Nephron progenitor cell (in vitro differentiated cells): ENCODE measurements around the gene SATB2.

Source experiments
- DNase-seq: peaks from one replicate; pipeline ENCODE4 v3.0.0; 2021
- H3K27ac Mint-ChIP-seq: 2 replicates; pipeline ENCODE4 v1.8.0; 2021; ENCODE audit warnings: mild to moderate bottlenecking, moderate library complexity, mixed read lengths
- H3K27me3 Mint-ChIP-seq: 2 replicates; pipeline ENCODE4 v1.8.0; 2021; ENCODE audit warnings: mild to moderate bottlenecking, low read depth, mixed read lengths; ENCODE audit not compliant: poor library complexity
- H3K36me3 Mint-ChIP-seq: 2 replicates; pipeline ENCODE4 v1.8.0; 2021; ENCODE audit warnings: low read depth, mixed read lengths
- H3K4me1 Mint-ChIP-seq: 2 replicates; pipeline ENCODE4 v1.8.0; 2021; ENCODE audit warnings: mixed read lengths
- H3K4me3 Mint-ChIP-seq: 2 replicates; pipeline ENCODE4 v1.8.0; 2021; ENCODE audit warnings: mild to moderate bottlenecking, moderate library complexity, mixed read lengths
- H3K9me3 Mint-ChIP-seq: 2 replicates; pipeline ENCODE4 v1.8.0; 2021; ENCODE audit warnings: mild to moderate bottlenecking, moderate library complexity, mixed read lengths
- TF ChIP-seq, protein P1 (sequence below): fragments of 200-600 bp; sonication (generic); IDR thresholded peaks from 2 replicates; pipeline ENCODE4 v1.5.0; 2021; ENCODE audit warnings: antibody characterized with exemption

SATB2 gene

DNA sequence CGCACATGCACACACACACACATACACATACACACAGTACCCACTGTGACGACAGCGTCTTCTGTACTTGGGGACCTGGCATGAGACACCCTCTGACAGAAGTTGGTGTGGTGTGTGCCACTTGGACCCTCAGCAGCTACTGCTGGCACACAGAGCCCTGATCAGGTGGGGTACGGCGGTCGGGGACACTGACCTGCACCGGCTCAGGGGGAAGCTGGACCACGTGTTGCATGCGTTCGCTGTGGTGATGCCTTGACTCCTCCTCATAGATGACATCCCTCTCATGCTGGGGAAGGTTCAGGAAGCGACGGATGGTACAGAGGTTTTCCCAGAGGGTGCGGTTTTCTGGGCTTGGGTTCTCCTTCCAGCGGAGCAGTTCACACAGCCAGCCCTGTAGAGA lies 149.2 kb downstream of the SATB2 start:
- TF ChIP-seq, protein P1, sequence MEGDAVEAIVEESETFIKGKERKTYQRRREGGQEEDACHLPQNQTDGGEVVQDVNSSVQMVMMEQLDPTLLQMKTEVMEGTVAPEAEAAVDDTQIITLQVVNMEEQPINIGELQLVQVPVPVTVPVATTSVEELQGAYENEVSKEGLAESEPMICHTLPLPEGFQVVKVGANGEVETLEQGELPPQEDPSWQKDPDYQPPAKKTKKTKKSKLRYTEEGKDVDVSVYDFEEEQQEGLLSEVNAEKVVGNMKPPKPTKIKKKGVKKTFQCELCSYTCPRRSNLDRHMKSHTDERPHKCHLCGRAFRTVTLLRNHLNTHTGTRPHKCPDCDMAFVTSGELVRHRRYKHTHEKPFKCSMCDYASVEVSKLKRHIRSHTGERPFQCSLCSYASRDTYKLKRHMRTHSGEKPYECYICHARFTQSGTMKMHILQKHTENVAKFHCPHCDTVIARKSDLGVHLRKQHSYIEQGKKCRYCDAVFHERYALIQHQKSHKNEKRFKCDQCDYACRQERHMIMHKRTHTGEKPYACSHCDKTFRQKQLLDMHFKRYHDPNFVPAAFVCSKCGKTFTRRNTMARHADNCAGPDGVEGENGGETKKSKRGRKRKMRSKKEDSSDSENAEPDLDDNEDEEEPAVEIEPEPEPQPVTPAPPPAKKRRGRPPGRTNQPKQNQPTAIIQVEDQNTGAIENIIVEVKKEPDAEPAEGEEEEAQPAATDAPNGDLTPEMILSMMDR: no peak
- H3K36me3 Mint-ChIP-seq: peaks cover 44% of the 10 kb centered on the region
- H3K4me1 Mint-ChIP-seq: peaks cover 24% of the 10 kb centered on the region
- no peaks in the 10 kb centered on the region for H3K27me3 Mint-ChIP-seq
- H3K4me3 Mint-ChIP-seq: no peak overlapping the region
- no peak overlapping the region for H3K27ac Mint-ChIP-seq
- H3K9me3 Mint-ChIP-seq: no peaks in the 10 kb centered on the region
- DNase-seq: no peak

DNA sequence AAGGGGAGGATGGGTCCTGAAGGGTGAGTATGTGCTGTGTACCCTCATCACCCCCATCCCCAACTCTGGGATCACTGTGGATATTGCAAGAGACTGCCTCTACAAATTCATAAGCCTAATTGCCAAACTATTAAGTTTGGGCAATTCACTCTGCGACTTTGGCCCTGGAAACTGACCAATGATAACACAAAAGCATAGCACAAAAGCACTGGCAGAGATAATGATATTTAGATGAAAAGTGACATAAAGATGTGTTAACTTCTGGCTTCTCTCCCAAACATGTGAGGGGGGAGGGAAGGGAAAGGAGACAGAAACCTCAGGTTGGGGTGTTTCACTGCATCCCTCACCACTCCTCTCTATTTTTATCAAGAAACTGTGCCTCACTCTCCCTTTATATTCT lies 150.3 kb downstream of the SATB2 start:
- H3K9me3 Mint-ChIP-seq: no peaks in the 10 kb centered on the region
- H3K4me1 Mint-ChIP-seq: peaks cover 27% of the 10 kb centered on the region
- TF ChIP-seq, protein P1: no peak
- no peak overlapping the region for H3K27ac Mint-ChIP-seq
- no peak for DNase-seq
- no peak overlapping the region for H3K4me3 Mint-ChIP-seq
- H3K27me3 Mint-ChIP-seq: no peaks in the 10 kb centered on the region
- H3K36me3 Mint-ChIP-seq: peaks cover 41% of the 10 kb centered on the region

DNA sequence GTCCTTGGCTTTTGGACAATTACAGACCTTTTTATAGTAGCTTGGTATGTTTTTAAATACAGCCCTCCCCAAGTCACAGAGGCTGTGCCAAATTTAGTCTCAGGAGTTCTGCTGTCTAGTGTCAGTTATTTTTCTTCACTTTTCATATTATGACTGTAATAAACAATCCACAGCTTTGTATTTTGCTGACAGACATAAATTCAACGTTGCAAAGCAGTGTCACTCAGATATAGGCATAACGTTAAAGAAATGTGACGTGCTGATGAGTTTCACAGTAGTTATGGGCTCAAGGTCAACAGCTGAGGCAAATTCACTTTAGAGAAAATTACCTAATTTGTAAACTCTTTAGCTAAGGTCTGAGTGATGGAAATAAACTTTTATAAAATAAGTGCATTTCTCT lies 151.6 kb downstream of the SATB2 start:
- Mint-ChIP-seq H3K4me3 (no peak overlapping the region), H3K36me3 (peaks cover 39% of the 10 kb centered on the region), H3K27me3 (no peaks in the 10 kb centered on the region), H3K4me1 (peaks cover 20% of the 10 kb centered on the region), H3K9me3 (no peaks in the 10 kb centered on the region), H3K27ac (no peak overlapping the region)
- no peak for DNase-seq
- TF ChIP-seq, protein P1: no peak

DNA sequence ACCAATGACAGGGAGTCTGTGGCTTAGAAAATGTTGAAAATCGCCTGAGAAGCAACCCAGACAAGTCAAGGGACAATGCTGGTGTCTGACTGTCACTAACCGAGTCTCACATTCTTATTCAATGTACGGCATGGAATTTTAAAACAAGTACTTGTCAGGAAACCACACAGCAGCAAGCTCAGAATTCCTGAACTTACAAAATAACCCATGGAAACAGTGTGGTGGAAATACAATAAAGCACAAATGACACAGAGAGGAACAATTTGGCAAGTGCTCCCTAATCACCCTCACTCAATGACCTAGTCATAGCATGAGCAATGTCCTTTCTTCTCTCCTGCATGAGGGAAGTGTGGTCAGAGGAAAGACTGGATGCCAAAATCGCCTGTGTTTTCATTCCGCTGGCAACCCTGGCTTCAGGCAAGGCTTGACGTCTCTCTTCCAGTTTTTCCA lies 154.0 kb downstream of the SATB2 start:
- Mint-ChIP-seq H3K4me3 (no peak overlapping the region), H3K27me3 (no peaks in the 10 kb centered on the region), H3K4me1 (peaks cover 3% of the 10 kb centered on the region), H3K36me3 (peaks cover 39% of the 10 kb centered on the region), H3K27ac (peak overlapping the region; percentile 59), H3K9me3 (no peaks in the 10 kb centered on the region)
- no peak for DNase-seq
- TF ChIP-seq, protein P1: no peak

DNA sequence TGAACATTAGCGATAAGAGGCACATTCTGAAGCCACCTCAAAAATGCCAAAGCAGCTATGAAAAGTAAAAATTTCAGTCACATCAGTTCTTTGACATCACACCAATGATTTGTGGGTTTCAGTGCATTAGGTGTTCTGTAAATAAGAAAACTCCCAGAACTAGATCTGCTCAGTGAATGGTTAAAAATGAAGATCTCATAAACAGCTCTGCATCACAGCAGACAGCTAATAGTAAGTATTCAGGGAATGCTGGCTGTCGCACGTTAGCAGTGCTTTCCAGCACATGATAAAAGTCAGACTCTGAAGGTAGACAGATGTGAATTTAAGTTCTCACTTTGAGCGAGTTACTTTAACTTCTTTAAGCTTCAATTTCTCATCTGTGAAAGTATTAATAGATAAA lies 154.9 kb downstream of the SATB2 start:
- peaks cover 39% of the 10 kb centered on the region for H3K36me3 Mint-ChIP-seq
- no peak overlapping the region for H3K27ac Mint-ChIP-seq
- H3K4me3 Mint-ChIP-seq: no peak overlapping the region
- TF ChIP-seq, protein P1: no peak
- DNase-seq: no peak
- no peaks in the 10 kb centered on the region for H3K9me3 Mint-ChIP-seq
- no peaks in the 10 kb centered on the region for H3K27me3 Mint-ChIP-seq
- H3K4me1 Mint-ChIP-seq: peaks cover 3% of the 10 kb centered on the region

DNA sequence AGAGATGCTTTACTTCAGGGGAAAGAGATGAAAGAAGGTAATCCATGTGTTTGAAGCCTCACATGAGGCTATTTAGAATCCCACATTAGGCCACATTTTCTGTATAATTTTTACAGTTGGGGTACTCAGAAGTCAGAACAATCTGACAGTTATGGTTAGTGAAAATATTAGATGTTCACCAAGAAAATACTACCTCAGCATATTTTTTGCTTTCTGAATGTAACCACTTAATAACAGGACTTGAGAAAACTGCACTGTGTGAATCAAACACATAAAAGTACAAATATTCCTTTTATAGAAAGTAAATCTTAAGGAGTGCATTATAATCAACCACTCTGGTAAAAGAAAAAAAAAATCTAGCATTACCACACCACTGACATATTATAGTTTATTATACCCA lies 169.3 kb downstream of the SATB2 start:
- Mint-ChIP-seq H3K9me3 (peaks cover 20% of the 10 kb centered on the region), H3K4me3 (no peak overlapping the region)
- TF ChIP-seq, protein P1: no peak

More for the DNA sequence above, 169.3 kb downstream of the SATB2 start:
- Mint-ChIP-seq H3K27ac (no peak overlapping the region), H3K4me1 (no peaks in the 10 kb centered on the region), H3K36me3 (peaks cover 52% of the 10 kb centered on the region), H3K27me3 (no peaks in the 10 kb centered on the region)
- DNase-seq: no peak
